ENCODE results near the gene RCOR1.

DNA sequence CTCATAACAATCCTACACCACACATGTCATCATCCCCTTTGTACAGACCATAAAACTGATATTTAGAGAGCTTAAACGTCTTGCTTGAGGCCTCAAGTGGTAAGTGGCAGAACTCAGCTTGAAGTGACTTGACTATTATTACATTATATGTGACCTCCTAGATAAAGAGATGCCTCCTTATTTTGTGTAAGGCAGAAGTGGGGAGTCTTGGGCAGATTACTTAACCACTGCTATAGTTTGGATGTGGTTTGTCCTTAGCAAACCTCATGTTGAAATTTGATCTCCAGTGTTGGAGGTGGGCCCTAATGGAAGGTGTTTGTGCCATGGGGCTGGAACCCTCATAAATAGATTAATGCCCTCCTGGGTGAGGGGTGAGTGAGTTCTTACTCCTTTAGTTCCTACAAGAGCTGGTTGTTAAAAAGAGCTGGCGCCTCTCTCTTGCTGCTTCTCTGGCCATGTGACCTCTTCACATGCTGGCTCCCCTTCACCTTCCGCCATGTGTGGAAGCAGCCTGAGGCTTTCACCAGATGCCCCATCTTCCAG is 37.4 kb downstream of the RCOR1 start:
- no peak for TF ChIP-seq EZH2phosphoT487 (IDR thresholded peaks at IDR 0.05; ENCODE audit: low read depth, severe bottlenecking, unreplicated experiment)
- TF ChIP-seq, protein P1, sequence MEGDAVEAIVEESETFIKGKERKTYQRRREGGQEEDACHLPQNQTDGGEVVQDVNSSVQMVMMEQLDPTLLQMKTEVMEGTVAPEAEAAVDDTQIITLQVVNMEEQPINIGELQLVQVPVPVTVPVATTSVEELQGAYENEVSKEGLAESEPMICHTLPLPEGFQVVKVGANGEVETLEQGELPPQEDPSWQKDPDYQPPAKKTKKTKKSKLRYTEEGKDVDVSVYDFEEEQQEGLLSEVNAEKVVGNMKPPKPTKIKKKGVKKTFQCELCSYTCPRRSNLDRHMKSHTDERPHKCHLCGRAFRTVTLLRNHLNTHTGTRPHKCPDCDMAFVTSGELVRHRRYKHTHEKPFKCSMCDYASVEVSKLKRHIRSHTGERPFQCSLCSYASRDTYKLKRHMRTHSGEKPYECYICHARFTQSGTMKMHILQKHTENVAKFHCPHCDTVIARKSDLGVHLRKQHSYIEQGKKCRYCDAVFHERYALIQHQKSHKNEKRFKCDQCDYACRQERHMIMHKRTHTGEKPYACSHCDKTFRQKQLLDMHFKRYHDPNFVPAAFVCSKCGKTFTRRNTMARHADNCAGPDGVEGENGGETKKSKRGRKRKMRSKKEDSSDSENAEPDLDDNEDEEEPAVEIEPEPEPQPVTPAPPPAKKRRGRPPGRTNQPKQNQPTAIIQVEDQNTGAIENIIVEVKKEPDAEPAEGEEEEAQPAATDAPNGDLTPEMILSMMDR (IDR thresholded peaks at IDR 0.05; ENCODE audit: poor library complexity) = no peak
- TF ChIP-seq EZH2 (IDR thresholded peaks at IDR 0.05; ENCODE audit: borderline replicate concordance) = no peak

Data from hepatocyte (in vitro differentiated cells).